GM19043 (cell line): ENCODE data around the gene TMEM135.
"Not testable (repeated sequence)": the region's sequence is repeated elsewhere in the genome, so short reads cannot be mapped to it uniquely, and the experiment has no call there.

ENCODE experiments used
- ATAC-seq: cut with Tn5 transposase; IDR thresholded peaks from one replicate; pipeline ENCODE4 v1.9.1; 2021; ENCODE audit warnings: low read depth; ENCODE audit not compliant: unreplicated experiment

The TMEM135 gene

GRCh38 chr11:87187930-87188329 is 150.2 kb downstream of the TMEM135 start:
- no peak for ATAC-seq

- not testable (repeated sequence) for ATAC-seq
These were observed 150.7 kb downstream of the TMEM135 start for GRCh38 chr11:87188396-87188795.

DNA sequence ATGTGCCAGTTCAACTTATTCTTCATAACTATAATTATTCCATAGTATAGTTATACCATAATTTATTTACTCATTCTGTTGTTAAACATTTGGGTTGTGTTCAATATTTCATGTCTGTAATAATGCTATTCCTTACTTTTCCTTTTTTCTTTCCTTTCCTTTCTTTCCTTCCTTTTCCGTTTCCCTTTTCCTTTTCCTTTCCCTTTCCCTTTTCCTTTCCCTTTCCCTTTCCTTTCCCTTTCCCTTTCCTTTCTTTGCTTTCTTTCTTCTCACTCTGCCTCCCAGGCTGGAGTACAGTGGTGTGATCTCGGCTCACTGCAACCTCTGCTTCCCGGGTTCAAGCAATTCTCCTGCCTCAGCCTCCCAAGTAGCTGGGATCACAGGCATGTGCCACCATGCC is 151.2 kb downstream of the TMEM135 start:
- ATAC-seq = not testable (repeated sequence)

DNA sequence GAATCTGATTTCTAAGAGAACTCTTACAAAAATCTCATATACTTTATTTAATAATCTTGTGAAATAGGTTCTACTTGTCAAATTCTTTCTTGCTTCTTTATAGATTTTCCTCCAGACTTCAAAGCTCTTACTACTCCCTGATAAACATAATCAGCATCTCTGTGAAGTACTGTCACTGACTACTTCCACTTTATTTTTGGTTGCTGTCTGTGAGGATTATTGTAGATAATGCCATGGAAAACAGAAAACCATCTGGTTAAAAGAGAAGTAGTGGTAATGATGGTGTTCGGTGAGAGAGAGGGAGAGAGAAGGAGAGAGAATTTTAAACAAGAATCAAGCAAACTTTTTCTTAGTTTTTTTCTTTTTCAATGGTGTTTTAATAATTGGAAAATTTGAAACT is 152.3 kb downstream of the TMEM135 start:
- no peak for ATAC-seq

GRCh38 chr11:87193756-87194470 is 156.2 kb downstream of the TMEM135 start:
- no peak for ATAC-seq

- ATAC-seq = no peak
These were observed 157.5 kb downstream of the TMEM135 start for GRCh38 chr11:87194985-87195820.

GRCh38 chr11:87198266-87198881 is 160.6 kb downstream of the TMEM135 start:
- ATAC-seq = no peak

DNA sequence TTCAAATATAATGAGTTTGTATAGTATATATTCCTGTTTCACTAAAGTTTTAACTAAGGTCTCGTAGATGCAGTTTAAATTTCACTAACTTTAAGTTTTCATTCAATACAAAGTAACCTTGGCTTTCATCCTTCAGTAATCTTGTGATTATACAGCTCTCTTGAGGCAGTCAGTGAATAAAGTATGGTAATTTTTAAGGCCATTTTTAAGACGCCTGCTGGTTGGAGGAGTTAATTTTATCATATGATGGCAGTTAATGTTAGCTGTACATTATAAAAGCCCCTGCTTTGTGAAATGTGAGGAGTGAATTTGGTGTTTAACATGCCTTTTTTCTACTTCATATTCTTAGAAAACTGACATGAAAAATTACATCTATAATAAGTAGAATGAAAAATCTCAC is 163.6 kb downstream of the TMEM135 start:
- ATAC-seq = no peak

DNA sequence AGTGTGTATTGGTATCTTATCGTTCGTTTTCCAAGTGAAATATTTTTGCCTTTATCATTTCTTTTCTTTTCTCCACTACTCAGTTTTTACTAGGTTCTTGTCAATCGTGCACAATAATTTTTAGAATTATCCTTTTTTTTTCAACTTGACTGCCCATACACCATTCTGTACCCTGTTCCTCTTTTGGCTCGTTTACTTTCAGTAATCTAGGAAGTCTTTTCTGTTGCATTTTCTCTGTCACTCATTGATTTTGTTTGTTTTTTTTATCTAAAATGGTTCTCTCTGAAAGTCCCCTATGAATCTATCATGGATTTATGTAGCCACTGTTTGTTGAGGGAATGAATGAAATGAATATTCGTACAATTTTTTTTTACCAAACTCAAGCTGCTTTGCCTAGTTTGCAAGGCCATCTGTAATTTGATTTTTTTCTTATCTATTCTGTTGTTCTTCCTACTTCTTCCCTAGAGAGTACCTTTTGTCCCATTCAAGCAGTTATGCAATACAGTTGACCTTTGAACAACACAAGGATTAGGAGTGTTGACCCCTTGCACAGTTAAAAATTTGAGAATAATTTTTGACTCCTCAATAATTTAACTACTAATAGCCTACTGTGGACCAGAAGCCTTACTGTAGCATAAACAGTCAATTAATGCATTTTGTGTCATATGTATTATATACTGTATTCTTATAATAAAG is 166.3 kb downstream of the TMEM135 start:
- ATAC-seq = no peak

DNA sequence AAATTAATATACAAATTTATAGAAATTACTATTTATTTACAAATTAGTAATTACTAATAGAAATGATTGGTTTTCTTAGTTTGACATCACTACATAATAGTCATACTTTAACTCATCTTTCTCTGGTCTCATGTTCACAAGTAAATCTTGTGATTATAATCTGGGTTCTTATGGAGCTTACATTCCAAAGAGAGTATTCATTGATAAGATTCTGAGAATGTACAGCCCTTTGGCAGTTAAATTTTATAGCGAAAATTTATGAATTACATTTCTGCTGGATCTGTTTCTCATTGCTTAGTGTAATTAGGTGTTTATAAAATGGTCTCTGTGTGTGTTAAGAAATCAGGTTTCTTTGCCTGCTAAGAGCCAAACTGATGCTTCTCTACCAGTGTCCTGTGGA is 175.2 kb downstream of the TMEM135 start:
- ATAC-seq = no peak

DNA sequence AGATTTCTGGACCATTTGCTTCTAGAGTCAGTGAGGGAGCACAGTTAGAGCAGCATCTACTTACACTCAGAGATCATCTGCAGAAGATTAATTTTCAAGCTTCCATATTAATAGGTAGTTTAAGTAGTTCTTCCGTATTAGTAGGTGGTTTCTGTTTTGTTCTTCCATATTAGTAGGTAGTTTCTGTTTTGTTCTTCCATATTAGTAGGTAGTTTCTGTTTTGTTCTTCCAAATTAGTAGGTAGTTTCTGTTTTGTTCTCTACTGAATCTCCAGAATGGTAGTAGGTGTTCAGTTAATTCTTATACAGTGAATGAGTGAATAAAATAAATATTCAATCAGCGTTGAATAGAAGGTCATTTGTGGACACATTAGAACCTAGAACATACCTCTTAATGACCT is 175.7 kb downstream of the TMEM135 start:
- ATAC-seq = peak; percentile 92

GRCh38 chr11:87215236-87215635 is 177.5 kb downstream of the TMEM135 start:
- ATAC-seq = no peak

- ATAC-seq = no peak
These were observed 181.5 kb downstream of the TMEM135 start for GRCh38 chr11:87219266-87219665.

GRCh38 chr11:87223816-87224215 is 186.1 kb downstream of the TMEM135 start:
- no peak for ATAC-seq

- ATAC-seq = no peak
These were observed 186.8 kb downstream of the TMEM135 start for GRCh38 chr11:87224486-87224885.

- ATAC-seq = no peak
These were observed 191.1 kb downstream of the TMEM135 start for GRCh38 chr11:87228820-87229219.

DNA sequence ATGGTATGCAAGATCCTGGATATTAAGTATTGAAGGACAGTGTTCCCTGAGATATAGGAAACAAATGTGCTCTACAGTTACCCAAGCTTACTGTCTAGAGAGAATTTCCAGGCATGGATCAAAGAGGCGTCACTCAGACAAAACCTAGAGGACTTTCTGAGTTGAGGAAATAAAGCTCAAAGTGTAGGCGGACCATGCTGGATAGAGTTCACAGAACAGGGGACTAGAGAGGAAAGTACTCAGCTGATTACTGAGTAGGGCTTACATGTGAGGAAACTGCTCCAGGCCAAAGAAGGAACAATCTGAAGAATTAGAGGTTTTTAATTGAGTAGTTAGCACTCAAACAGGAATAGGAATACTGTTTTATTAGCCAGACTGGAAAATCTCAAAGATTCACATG is 193.3 kb downstream of the TMEM135 start:
- ATAC-seq = no peak

DNA sequence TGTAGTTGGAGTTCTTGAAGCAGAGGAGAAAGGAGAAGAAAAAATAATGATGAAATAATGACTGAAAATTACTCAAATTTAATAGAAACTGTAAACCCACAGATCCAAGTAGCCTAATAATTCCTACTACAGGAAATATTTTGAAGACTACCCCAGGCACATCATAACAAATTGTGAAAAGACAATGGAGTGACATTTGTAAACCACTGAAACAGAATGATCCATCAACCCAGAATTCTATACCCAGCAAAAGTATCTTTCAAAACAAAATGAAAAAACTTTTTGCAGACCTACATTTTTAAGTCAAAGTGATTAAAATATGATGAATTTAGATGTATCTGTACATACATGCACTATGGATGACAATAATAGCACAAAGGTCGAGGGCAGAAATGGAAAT is 194.6 kb downstream of the TMEM135 start:
- no peak for ATAC-seq

- no peak for ATAC-seq
These were observed 197.6 kb downstream of the TMEM135 start for GRCh38 chr11:87235366-87235765.

GRCh38 chr11:87236368-87236767 is 198.6 kb downstream of the TMEM135 start:
- no peak for ATAC-seq

- ATAC-seq = no peak
These were observed 201.3 kb downstream of the TMEM135 start for GRCh38 chr11:87239001-87239400.
